NB4 (cell line): ENCODE measurements around the gene MINDY1.

Source experiments
- CTCF ChIP-seq: IDR thresholded peaks from one replicate; pipeline ENCODE4 v1.5.1; 2012; ENCODE audit warnings: low read depth, low read length
- MYC ChIP-seq: IDR thresholded peaks from 2 replicates; pipeline ENCODE4 v1.6.1; 2011; ENCODE audit warnings: low read depth, low read length
- POLR2A ChIP-seq: IDR thresholded peaks from 2 replicates; pipeline ENCODE4 v1.6.1; 2011; ENCODE audit warnings: mild to moderate bottlenecking; ENCODE audit not compliant: insufficient read length; ENCODE audit errors: extremely low read depth

GRCh38 chr1:151012684-151013471 lies 6.2 kb upstream of the MINDY1 start:
- no peak for TF ChIP-seq CTCF
- no peak for TF ChIP-seq POLR2A
- no peak for TF ChIP-seq MYC
